Chondrocyte (in vitro differentiated cells): ENCODE data around the gene ASIC5. TPM values are rescaled to one million over a fixed set of nuclear protein-coding genes. Genes with fewer than 3 reads are reported as not detected.
"Not testable (repeated sequence)": the region's sequence is repeated elsewhere in the genome, so short reads cannot be mapped to it uniquely, and the experiment has no call there.

Source experiments
- DNase-seq: peaks from one replicate; pipeline ENCODE4 v3.0.0; 2021; ENCODE audit warnings: mixed read lengths, low spot score
- H3K27ac Mint-ChIP-seq: one replicate; pipeline ENCODE4 v1.8.0; 2021; ENCODE audit warnings: mild to moderate bottlenecking, moderate library complexity, mixed read lengths; ENCODE audit not compliant: unreplicated experiment
- H3K27me3 Mint-ChIP-seq: 2 replicates; pipeline ENCODE4 v1.8.0; 2021; ENCODE audit warnings: low read depth, mixed read lengths
- H3K36me3 Mint-ChIP-seq: 2 replicates; pipeline ENCODE4 v1.8.0; 2021; ENCODE audit warnings: low read depth, mixed read lengths
- H3K4me1 Mint-ChIP-seq: 2 replicates; pipeline ENCODE4 v1.8.0; 2021; ENCODE audit warnings: low read depth, mild to moderate bottlenecking, mixed read lengths
- H3K4me3 Mint-ChIP-seq: one replicate; pipeline ENCODE4 v1.8.0; 2021; ENCODE audit warnings: mild to moderate bottlenecking, moderate library complexity, mixed read lengths; ENCODE audit not compliant: unreplicated experiment
- H3K9me3 Mint-ChIP-seq: 2 replicates; pipeline ENCODE4 v1.8.0; 2021; ENCODE audit warnings: low read depth, mixed read lengths
- total RNA-seq: library from RNA; stranded (reverse); gene quantifications from 3 replicates; pipeline ENCODE4 v1.2.1, GENCODE V29; 2021
- TF ChIP-seq, protein P1 (sequence below): fragments of 200-600 bp; sonication (generic); IDR thresholded peaks from 2 replicates; pipeline ENCODE4 v1.5.0; 2021; ENCODE audit warnings: antibody characterized with exemption, mild to moderate bottlenecking, moderate library complexity

The ASIC5 gene
- total RNA-seq, 1 donor from 2014 or later = not detected

DNA sequence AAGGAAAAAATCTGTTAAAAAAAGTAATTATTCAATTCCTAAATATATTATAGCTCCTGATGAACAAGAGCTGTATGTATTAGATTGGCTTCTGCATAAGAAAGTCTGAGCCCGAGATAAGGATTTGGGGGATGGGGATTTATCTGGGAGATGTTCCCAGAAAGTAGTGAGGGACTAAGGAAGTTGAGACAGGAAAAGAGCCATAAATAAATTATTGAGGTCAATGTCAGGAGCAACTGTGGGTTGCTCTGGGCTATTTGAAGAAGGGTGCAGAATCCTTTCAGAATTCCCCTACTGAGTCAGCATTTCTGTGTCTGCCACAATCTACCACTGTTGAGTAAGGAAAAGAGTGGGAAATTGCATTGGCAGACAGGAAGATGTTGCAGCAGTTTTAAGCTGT is 34.3 kb upstream of the ASIC5 start:
- Mint-ChIP-seq H3K4me3 (no peak overlapping the region), H3K27me3 (no peaks in the 10 kb centered on the region), H3K36me3 (peaks cover 3% of the 10 kb centered on the region), H3K9me3 (peaks cover 9% of the 10 kb centered on the region), H3K27ac (peak overlapping the region; percentile 8), H3K4me1 (peaks cover 11% of the 10 kb centered on the region)
- TF ChIP-seq, protein P1, sequence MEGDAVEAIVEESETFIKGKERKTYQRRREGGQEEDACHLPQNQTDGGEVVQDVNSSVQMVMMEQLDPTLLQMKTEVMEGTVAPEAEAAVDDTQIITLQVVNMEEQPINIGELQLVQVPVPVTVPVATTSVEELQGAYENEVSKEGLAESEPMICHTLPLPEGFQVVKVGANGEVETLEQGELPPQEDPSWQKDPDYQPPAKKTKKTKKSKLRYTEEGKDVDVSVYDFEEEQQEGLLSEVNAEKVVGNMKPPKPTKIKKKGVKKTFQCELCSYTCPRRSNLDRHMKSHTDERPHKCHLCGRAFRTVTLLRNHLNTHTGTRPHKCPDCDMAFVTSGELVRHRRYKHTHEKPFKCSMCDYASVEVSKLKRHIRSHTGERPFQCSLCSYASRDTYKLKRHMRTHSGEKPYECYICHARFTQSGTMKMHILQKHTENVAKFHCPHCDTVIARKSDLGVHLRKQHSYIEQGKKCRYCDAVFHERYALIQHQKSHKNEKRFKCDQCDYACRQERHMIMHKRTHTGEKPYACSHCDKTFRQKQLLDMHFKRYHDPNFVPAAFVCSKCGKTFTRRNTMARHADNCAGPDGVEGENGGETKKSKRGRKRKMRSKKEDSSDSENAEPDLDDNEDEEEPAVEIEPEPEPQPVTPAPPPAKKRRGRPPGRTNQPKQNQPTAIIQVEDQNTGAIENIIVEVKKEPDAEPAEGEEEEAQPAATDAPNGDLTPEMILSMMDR = no peak
- no peak for DNase-seq

DNA sequence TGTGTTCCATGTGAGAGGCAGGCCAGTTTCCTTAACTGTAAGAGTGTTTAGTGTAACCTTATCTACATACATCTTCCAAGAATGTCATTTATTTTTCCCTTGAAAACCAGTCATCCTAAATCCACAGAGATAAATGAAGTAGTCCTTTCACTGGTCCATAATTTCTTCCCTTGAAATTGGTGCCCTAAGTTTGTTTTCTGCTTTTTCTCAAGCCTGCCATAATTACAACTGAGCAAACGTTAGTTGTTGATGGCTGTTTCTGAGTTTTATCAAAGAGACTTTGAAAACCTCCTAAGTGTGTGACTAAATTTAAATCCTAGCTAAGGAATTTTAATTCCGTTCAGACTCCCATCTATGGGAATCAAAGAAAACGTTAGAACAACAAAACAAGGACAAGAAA is 33.8 kb upstream of the ASIC5 start:
- TF ChIP-seq, protein P1 = no peak
- no peak for DNase-seq
- no peak overlapping the region for H3K4me3 Mint-ChIP-seq
- no peak overlapping the region for H3K27ac Mint-ChIP-seq
- H3K4me1 Mint-ChIP-seq = peaks cover 11% of the 10 kb centered on the region
- no peaks in the 10 kb centered on the region for H3K27me3 Mint-ChIP-seq
- peaks cover 10% of the 10 kb centered on the region for H3K9me3 Mint-ChIP-seq
- H3K36me3 Mint-ChIP-seq = peaks cover 3% of the 10 kb centered on the region

DNA sequence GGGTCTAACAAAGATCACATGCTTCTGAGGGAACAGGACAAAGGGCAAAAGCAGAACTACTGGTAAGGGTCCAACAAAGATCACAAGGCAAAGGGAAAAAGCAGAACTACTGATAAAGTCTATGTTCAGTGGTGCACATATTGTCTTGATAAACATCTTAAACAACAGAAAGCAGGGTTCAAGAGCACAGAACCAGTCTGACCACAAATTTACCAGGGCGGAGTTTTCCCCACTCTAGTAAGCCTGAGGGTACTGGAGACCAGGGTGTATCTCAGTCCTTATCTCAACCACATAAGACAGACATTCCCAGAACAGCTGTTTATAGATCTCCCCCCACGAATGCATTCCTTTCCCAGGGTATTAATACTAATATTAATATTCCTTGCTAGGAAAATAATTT is 32.3 kb upstream of the ASIC5 start:
- H3K4me1 Mint-ChIP-seq = peaks cover 11% of the 10 kb centered on the region
- DNase-seq, H3K27ac Mint-ChIP-seq, H3K36me3 Mint-ChIP-seq, H3K4me3 Mint-ChIP-seq, H3K27me3 Mint-ChIP-seq: not testable (repeated sequence)
- H3K9me3 Mint-ChIP-seq = peaks cover 15% of the 10 kb centered on the region

GRCh38 chr4:155891058-155891457 is 25.0 kb upstream of the ASIC5 start:
- DNase-seq = no peak

GRCh38 chr4:155889946-155890345 is 23.9 kb upstream of the ASIC5 start:
- Mint-ChIP-seq H3K36me3 (peaks cover 3% of the 10 kb centered on the region), H3K4me1 (peaks cover 15% of the 10 kb centered on the region), H3K27ac (no peak overlapping the region), H3K4me3 (no peak overlapping the region), H3K27me3 (no peaks in the 10 kb centered on the region), H3K9me3 (peaks cover 20% of the 10 kb centered on the region)
- TF ChIP-seq, protein P1 = no peak
- no peak for DNase-seq

More at GRCh38 chr4:155891058-155891457, 25.0 kb upstream of the ASIC5 start:
- Mint-ChIP-seq H3K36me3 (peaks cover 3% of the 10 kb centered on the region), H3K9me3 (peaks cover 23% of the 10 kb centered on the region), H3K27me3 (no peaks in the 10 kb centered on the region), H3K4me3 (no peak overlapping the region), H3K27ac (no peak overlapping the region), H3K4me1 (peaks cover 15% of the 10 kb centered on the region)
- TF ChIP-seq, protein P1 = no peak

GRCh38 chr4:155889031-155889793 is 23.1 kb upstream of the ASIC5 start:
- Mint-ChIP-seq H3K9me3 (peaks cover 16% of the 10 kb centered on the region), H3K36me3 (peaks cover 2% of the 10 kb centered on the region), H3K27ac (peak overlapping the region; percentile 68), H3K27me3 (no peaks in the 10 kb centered on the region), H3K4me1 (peaks cover 15% of the 10 kb centered on the region), H3K4me3 (no peak overlapping the region)
- TF ChIP-seq, protein P1 = no peak
- DNase-seq = no peak
